Suprapubic skin (tissue), 4 donors: Measurements from ENCODE around the gene GNA15.

Experiments
- CTCF ChIP-seq, 2 donors: fragments of 200-600 bp in 1 of 2; fragments of 450-650 bp in 1 of 2; sonication (generic) in 1 of 2; IDR thresholded peaks; one replicate each; pipeline ENCODE4 v1.5.1; 2016 to 2019; ENCODE audit warnings: antibody characterized with exemption in 2 of 2, mild to moderate bottlenecking in 1 of 2, moderate library complexity in 1 of 2
- EP300 ChIP-seq: sonication (generic); formaldehyde crosslinking; IDR thresholded peaks from one replicate; pipeline ENCODE4 v1.6.1; 2017; ENCODE audit warnings: antibody characterized with exemption
- POLR2A ChIP-seq, 2 donors: fragments of 450-650 bp; IDR thresholded peaks; one replicate each; pipeline ENCODE4 v1.6.1; 2017; ENCODE audit warnings: antibody characterized with exemption in 2 of 2, mild to moderate bottlenecking in 2 of 2, moderate library complexity in 2 of 2
- POLR2AphosphoS5 ChIP-seq, 3 donors: sonication (generic); formaldehyde crosslinking; IDR thresholded peaks; one replicate each; pipeline ENCODE4 v1.6.1; 2017; ENCODE audit warnings: antibody characterized with exemption in 3 of 3

DNA sequence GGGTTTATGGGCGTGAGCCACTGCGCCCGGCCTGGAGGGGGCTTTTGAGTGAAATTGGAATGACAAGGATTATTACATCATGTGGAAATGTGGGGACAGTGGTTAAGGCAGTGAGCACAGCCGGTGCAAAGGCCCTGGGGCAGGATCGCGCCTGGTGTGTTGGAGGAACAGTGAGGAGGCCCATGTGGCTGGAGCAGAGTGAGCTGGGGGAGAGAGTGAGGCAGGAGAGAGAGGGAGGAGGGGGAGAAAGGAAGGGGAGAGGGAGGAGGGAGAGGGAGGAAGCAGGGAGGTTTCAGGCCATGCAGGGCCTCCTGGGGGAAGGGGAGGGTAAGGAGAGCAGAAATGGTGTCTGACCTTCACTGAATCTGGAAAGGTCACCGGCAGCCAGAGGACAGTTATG, 77.3 kb downstream of the GNA15 start:
- TF ChIP-seq CTCF (IDR thresholded peaks at IDR 0.05) (no peak), EP300 (no peak), POLR2AphosphoS5 (IDR thresholded peaks at IDR 0.05) (no peak), POLR2A (IDR thresholded peaks at IDR 0.05) (no peak)
